Measurements from ENCODE around the gene PVALB. TPM values are rescaled to one million over a fixed set of nuclear protein-coding genes. Genes with fewer than 3 reads are reported as not detected.

Gene PVALB
- total and polyA plus RNA-seq, 9 of the 15 experiments (the other 6 are each of a cell fraction or from before 2014, with no cell fraction given): not detected

GRCh38 chr22:36763576-36763975 lies 53.3 kb downstream of the PVALB start (continued):
- no peak for TF ChIP-seq ATF3 (IDR thresholded peaks at IDR 0.05)
- TF ChIP-seq ATF3 (CRISPR knock-in tag; conservative IDR thresholded peaks at IDR 0.05): no peak
- TF ChIP-seq NR4A1 (CRISPR knock-in tag; IDR thresholded peaks at IDR 0.05): no peak
- TF ChIP-seq NR4A1 (tag; IDR thresholded peaks at IDR 0.05): no peak
- TF ChIP-seq ZNF785 (CRISPR knock-in tag; IDR thresholded peaks at IDR 0.05): no peak
- TF ChIP-seq NR0B1 (IDR thresholded peaks at IDR 0.05; ENCODE audit: partially characterized antibody): no peak
- TF ChIP-seq ZBTB34 (CRISPR knock-in tag; IDR thresholded peaks at IDR 0.05): no peak
- no peak for TF ChIP-seq EWSR1 (IDR thresholded peaks at IDR 0.05; ENCODE audit: borderline replicate concordance, low read depth, partially characterized antibody)
- TF ChIP-seq STAT5A (IDR thresholded peaks at IDR 0.05; ENCODE audit: borderline replicate concordance, low read length): no peak
- TF ChIP-seq CREB5 (CRISPR knock-in tag; IDR thresholded peaks at IDR 0.05): no peak
- TF ChIP-seq RNF2 (IDR thresholded peaks at IDR 0.05): no peak
- no peak for TF ChIP-seq ARID3A (IDR thresholded peaks at IDR 0.05; ENCODE audit: borderline replicate concordance, low read depth, low read length)
- TF ChIP-seq ZBTB33 (CRISPR knock-in tag; IDR thresholded peaks at IDR 0.05): no peak
- TF ChIP-seq CEBPZ (IDR thresholded peaks at IDR 0.05; ENCODE audit: borderline replicate concordance, low read depth, low read length): no peak
- TF ChIP-seq SIRT6 (IDR thresholded peaks at IDR 0.05; ENCODE audit: low read depth, low read length): no peak
- no peak for TF ChIP-seq MCM5 (IDR thresholded peaks at IDR 0.05; ENCODE audit: low read depth)

All from K562 (cell line).